Measurements from ENCODE around the gene LDLRAD3. TPM values are rescaled to one million over a fixed set of nuclear protein-coding genes. Genes with fewer than 3 reads are reported as not detected.

LDLRAD3 gene
- polyA plus RNA-seq, 1 of the 3 experiments (the other 2 are of a cell fraction): 10.6 TPM

GRCh38 chr11:36126678-36127077 is 182.8 kb downstream of the LDLRAD3 start:
- Histone ChIP-seq H3K4me3 (ENCODE audit: low read depth in 2 of 2, low read length in 1 of 2) (no peak overlapping the region), H3K9me2 (no peaks in the 10 kb centered on the region), H3K27ac (ENCODE audit: low read depth in 2 of 2, low read length in 1 of 2) (no peak overlapping the region), H3K9ac (no peak overlapping the region), H3K36me3 (replicated peaks in 1 of 2; ENCODE audit: control insufficient read depth in 1 of 2, insufficient read depth in 2 of 2, low read length in 1 of 2) (no peaks in the 10 kb centered on the region), H3K4me2 (no peak overlapping the region), H3K4me1 (ENCODE audit: control insufficient read depth in 1 of 2, insufficient read depth in 2 of 2, low read depth in 1 of 2, low read length in 1 of 2) (peaks cover 0 to 6% of the 10 kb centered on the region in 2 experiments; a peak in 2 of 4 replicates), H3K79me2 (ENCODE audit: insufficient read depth) (no peaks in the 10 kb centered on the region), H3F3A (replicated peaks; ENCODE audit: insufficient read depth) (no peaks in the 10 kb centered on the region), H3K27me3 (ENCODE audit: insufficient read depth) (no peaks in the 10 kb centered on the region), H4K20me1 (ENCODE audit: insufficient read depth) (no peaks in the 10 kb centered on the region), H2AFZ (ENCODE audit: low read depth) (no peak overlapping the region), H3K9me3 (no peaks in the 10 kb centered on the region)
- POLR2A ChIA-PET: no interaction called here
- no peak for DNase-seq
- TF ChIP-seq FOXM1 (IDR thresholded peaks at IDR 0.05; ENCODE audit: low read depth): no peak
- TF ChIP-seq NFIC (IDR thresholded peaks at IDR 0.05; ENCODE audit: borderline replicate concordance): no peak
- TF ChIP-seq, protein P1, sequence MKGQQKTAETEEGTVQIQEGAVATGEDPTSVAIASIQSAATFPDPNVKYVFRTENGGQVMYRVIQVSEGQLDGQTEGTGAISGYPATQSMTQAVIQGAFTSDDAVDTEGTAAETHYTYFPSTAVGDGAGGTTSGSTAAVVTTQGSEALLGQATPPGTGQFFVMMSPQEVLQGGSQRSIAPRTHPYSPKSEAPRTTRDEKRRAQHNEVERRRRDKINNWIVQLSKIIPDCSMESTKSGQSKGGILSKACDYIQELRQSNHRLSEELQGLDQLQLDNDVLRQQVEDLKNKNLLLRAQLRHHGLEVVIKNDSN (IDR thresholded peaks at IDR 0.05; ENCODE audit: borderline replicate concordance, low read depth): no peak
- TF ChIP-seq TEAD4 (IDR thresholded peaks at IDR 0.05; ENCODE audit: borderline replicate concordance, insufficient read depth): no peak
- no peak for TF ChIP-seq RXRA (IDR thresholded peaks at IDR 0.05; ENCODE audit: borderline replicate concordance, low read depth)
- no peak for TF ChIP-seq SMC3 (IDR thresholded peaks at IDR 0.05; ENCODE audit: low read depth, low read length)
- TF ChIP-seq GATA2 (CRISPR knock-in tag; IDR thresholded peaks at IDR 0.05): no peak
- TF ChIP-seq ZBTB33 (IDR thresholded peaks at IDR 0.05; ENCODE audit: borderline replicate concordance, low read depth): no peak
- no peak for TF ChIP-seq RCOR1 (IDR thresholded peaks at IDR 0.05; ENCODE audit: low read length)
- TF ChIP-seq, protein P2, sequence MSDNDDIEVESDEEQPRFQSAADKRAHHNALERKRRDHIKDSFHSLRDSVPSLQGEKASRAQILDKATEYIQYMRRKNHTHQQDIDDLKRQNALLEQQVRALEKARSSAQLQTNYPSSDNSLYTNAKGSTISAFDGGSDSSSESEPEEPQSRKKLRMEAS (IDR thresholded peaks at IDR 0.05; ENCODE audit: low read depth): no peak
- no peak for TF ChIP-seq JUND (IDR thresholded peaks at IDR 0.05)
- TF ChIP-seq, protein P3, sequence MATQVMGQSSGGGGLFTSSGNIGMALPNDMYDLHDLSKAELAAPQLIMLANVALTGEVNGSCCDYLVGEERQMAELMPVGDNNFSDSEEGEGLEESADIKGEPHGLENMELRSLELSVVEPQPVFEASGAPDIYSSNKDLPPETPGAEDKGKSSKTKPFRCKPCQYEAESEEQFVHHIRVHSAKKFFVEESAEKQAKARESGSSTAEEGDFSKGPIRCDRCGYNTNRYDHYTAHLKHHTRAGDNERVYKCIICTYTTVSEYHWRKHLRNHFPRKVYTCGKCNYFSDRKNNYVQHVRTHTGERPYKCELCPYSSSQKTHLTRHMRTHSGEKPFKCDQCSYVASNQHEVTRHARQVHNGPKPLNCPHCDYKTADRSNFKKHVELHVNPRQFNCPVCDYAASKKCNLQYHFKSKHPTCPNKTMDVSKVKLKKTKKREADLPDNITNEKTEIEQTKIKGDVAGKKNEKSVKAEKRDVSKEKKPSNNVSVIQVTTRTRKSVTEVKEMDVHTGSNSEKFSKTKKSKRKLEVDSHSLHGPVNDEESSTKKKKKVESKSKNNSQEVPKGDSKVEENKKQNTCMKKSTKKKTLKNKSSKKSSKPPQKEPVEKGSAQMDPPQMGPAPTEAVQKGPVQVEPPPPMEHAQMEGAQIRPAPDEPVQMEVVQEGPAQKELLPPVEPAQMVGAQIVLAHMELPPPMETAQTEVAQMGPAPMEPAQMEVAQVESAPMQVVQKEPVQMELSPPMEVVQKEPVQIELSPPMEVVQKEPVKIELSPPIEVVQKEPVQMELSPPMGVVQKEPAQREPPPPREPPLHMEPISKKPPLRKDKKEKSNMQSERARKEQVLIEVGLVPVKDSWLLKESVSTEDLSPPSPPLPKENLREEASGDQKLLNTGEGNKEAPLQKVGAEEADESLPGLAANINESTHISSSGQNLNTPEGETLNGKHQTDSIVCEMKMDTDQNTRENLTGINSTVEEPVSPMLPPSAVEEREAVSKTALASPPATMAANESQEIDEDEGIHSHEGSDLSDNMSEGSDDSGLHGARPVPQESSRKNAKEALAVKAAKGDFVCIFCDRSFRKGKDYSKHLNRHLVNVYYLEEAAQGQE (IDR thresholded peaks at IDR 0.05; ENCODE audit: low read depth, low read length): no peak
- TF ChIP-seq IRF3 (IDR thresholded peaks at IDR 0.05; ENCODE audit: low read depth, low read length): no peak
- no peak for TF ChIP-seq ELF1 (IDR thresholded peaks at IDR 0.05)
- TF ChIP-seq GABPA (IDR thresholded peaks at IDR 0.05; ENCODE audit: low read depth): no peak
- no peak for TF ChIP-seq TAF1 (IDR thresholded peaks at IDR 0.05; ENCODE audit: borderline replicate concordance, low read depth, low read length)
- CTCF ChIA-PET: interaction anchor here (0.9 to 1.8 kb wide), 3 partner anchors 9 to 305 kb away, joined by 3 to 4 read pairs (median 4); no protein-coding TSS in a partner anchor
- WGBS (ENCODE audit: low lambda C conversion rate): 93% methylated on average over 3 of the region's 3 CpGs

Data from SK-N-SH (cell line).